Fibroblast of villous mesenchyme (primary cell): Measurements from ENCODE around the gene NDUFS6. TPM values are rescaled to one million over a fixed set of nuclear protein-coding genes. Genes with fewer than 3 reads are reported as not detected.
"Not testable (repeated sequence)": the region's sequence is repeated elsewhere in the genome, so short reads cannot be mapped to it uniquely, and the experiment has no call there.

ENCODE experiments used
- DNase-seq: peaks from one replicate; pipeline ENCODE4 v3.0.0-alpha.2; 2010; ENCODE audit warnings: low read depth
- H3K4me3 ChIP-seq: 2 replicates; pipeline ENCODE4 v1.5.1; 2011; ENCODE audit warnings: low read depth, mild to moderate bottlenecking, low read length
- CTCF ChIP-seq: IDR thresholded peaks from 2 replicates; pipeline ENCODE4 v1.5.1; 2012; ENCODE audit warnings: low read depth, mild to moderate bottlenecking, low read length; ENCODE audit not compliant: insufficient read depth
- total RNA-seq: library from RNA; depleted of rRNA; stranded (reverse); fragments of >200 nt; gene quantifications from 2 replicates; pipeline ENCODE4 v1.2.3, GENCODE V29; 2012

The NDUFS6 gene
- total RNA-seq, 1 donor: 22.9 TPM

- no peak for TF ChIP-seq CTCF
- DNase-seq: no peak
- H3K4me3 ChIP-seq: no peak overlapping the region
Observed at GRCh38 chr5:1815881-1816292, 14.7 kb downstream of the NDUFS6 start.

GRCh38 chr5:1816495-1817089 lies 15.4 kb downstream of the NDUFS6 start:
- not testable (repeated sequence) for H3K4me3 ChIP-seq, DNase-seq

GRCh38 chr5:1817261-1818043 lies 16.2 kb downstream of the NDUFS6 start:
- no peak for DNase-seq
- no peak overlapping the region for H3K4me3 ChIP-seq
- TF ChIP-seq CTCF: no peak

- DNase-seq: no peak
- no peak for TF ChIP-seq CTCF
- no peak overlapping the region for H3K4me3 ChIP-seq
Observed at GRCh38 chr5:1818784-1819183, 17.6 kb downstream of the NDUFS6 start.

GRCh38 chr5:1819458-1819857 lies 18.3 kb downstream of the NDUFS6 start:
- TF ChIP-seq CTCF: no peak
- no peak overlapping the region for H3K4me3 ChIP-seq
- DNase-seq: no peak

DNA sequence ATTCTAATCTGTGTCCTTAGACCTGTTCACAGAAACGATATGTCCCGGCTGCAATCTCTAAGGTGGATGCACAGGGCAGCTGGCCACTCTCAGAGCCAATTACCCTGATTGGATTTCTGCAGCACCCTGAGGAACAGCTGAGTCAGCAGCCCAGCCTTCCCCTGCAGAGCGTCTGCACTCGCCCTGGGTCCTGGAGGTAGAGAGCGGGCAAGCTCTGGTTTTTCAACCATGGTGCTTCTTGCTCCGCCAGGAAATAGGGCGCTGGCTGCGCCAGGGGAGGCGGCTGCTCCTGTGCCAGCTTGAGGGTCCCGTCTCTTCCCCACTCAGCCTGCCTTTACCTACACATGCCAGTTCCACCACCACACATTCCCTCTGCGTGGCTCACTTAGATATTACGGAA lies 19.2 kb downstream of the NDUFS6 start:
- DNase-seq: no peak
- no peak overlapping the region for H3K4me3 ChIP-seq
- no peak for TF ChIP-seq CTCF

DNA sequence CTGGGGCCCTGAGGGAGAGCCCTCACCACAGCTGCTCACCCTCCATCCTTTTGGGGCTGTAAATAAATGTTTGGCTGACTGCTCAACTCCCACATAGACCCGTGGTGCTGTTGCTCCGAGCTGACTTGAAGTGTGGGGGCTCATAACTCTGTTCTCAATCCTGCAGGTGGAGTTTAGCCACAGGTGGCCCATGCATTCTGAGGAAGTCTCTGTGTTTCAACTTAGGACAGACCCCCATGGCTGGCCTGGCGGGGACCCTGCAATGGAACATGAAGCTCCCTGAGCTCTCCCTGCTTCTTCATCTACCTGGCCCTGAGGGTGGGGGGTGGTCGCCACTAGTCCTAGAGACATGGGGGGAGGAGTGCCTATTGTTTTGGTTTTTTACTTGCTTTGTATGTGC lies 19.7 kb downstream of the NDUFS6 start:
- no peak for DNase-seq
- no peak for TF ChIP-seq CTCF
- no peak overlapping the region for H3K4me3 ChIP-seq
